Measurements from ENCODE around the gene UGT1A10. TPM values are rescaled to one million over a fixed set of nuclear protein-coding genes. Genes with fewer than 3 reads are reported as not detected.
"Not testable (repeated sequence)": the region's sequence is repeated elsewhere in the genome, so short reads cannot be mapped to it uniquely, and the experiment has no call there.

Gene UGT1A10
- total RNA-seq: not detected
- not detected for polyA plus RNA-seq
- long read RNA-seq, donor 1: 0 reads
- long read RNA-seq, donor 2: 0 reads
- long read RNA-seq, donor 3: 0 reads

DNA sequence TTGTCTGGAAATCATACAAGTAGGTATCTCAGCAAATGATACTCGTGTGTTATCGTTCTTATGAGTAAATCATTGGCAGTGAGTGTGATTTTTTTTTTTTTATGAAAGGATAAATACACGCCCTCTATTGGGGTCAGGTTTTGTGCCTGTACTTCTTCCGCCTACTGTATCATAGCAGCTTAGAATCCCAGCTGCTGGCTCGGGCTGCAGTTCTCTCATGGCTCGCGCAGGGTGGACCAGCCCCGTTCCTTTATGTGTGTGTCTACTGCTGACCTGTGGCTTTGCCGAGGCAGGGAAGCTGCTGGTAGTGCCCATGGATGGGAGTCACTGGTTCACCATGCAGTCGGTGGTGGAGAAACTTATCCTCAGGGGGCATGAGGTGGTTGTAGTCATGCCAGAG, at the start of gene UGT1A10:
UGT1A10 (plus strand) TSS at position 143 of the 400 bp plus-strand sequence; CDS start at position 218, 75 bp downstream.
- ATAC-seq; H3K4me3 ChIP-seq; H3K27ac ChIP-seq; H3K9me3 ChIP-seq; H3K27me3 ChIP-seq; intact Hi-C loops (cut with DNase I); H3K36me3 ChIP-seq; DNase-seq; H3K4me1 ChIP-seq: not testable (repeated sequence)
- 85 to 88% methylated on average over 10 of the region's 10 CpGs for WGBS, 2 donors

DNA sequence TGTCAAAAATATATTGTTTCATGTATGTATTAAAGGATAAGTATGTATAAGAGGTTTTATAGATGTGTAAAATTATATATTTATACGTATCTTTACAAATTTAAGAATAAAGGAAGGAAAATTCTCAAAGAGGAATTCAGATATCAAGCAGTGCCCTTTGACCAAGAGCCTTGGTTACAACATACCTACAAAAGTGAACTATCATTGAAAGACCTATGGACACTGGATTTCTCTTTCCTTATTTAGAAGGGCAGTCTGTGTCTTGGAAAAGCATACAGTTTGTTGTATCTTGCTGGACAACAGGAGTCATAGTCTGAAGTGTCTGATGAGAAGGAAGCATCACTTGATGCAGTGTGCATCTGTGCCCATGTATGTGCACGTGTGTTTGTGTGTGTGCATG, 47.8 kb upstream of the UGT1A10 start:
- H3K4me3 ChIP-seq: no peak overlapping the region
- peaks cover 0 to 50% (median 13%) of the 10 kb centered on the region in 7 donors for H3K27me3 ChIP-seq
- ATAC-seq (no peak), DNase-seq (no peak)
- 83 to 88% methylated on average over 2 of the region's 2 CpGs for WGBS, 2 donors
- no peak overlapping the region for H3K27ac ChIP-seq
- no peaks in the 10 kb centered on the region for H3K36me3 ChIP-seq
- H3K4me1 ChIP-seq: no peaks in the 10 kb centered on the region
- TF ChIP-seq, protein P1, sequence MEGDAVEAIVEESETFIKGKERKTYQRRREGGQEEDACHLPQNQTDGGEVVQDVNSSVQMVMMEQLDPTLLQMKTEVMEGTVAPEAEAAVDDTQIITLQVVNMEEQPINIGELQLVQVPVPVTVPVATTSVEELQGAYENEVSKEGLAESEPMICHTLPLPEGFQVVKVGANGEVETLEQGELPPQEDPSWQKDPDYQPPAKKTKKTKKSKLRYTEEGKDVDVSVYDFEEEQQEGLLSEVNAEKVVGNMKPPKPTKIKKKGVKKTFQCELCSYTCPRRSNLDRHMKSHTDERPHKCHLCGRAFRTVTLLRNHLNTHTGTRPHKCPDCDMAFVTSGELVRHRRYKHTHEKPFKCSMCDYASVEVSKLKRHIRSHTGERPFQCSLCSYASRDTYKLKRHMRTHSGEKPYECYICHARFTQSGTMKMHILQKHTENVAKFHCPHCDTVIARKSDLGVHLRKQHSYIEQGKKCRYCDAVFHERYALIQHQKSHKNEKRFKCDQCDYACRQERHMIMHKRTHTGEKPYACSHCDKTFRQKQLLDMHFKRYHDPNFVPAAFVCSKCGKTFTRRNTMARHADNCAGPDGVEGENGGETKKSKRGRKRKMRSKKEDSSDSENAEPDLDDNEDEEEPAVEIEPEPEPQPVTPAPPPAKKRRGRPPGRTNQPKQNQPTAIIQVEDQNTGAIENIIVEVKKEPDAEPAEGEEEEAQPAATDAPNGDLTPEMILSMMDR (IDR thresholded peaks at IDR 0.05): no peak
- no peaks in the 10 kb centered on the region for H3K9me3 ChIP-seq
- intact Hi-C loops (cut with DNase I): no loop called here

DNA sequence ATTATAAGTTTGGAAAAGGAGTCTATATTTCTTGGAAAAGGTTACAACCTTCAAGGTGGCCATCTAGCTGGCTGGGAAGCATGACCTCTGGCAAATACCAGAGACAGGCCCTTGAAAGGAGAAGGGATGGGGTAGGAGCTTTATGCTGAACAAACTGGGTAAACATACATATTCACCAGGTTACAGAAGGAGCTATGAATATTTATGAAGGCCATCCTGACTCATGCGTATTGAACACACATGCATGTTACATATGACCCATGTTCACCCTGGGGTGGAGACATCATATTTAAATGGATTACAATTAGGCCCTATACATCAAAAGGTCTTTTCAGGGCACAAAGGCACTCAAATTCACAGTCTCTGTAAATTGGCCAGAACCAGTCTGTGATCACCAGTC, 43.5 kb upstream of the UGT1A10 start:
- H3K27ac ChIP-seq; ATAC-seq; intact Hi-C loops (cut with DNase I); H3K4me1 ChIP-seq; DNase-seq; H3K9me3 ChIP-seq; H3K36me3 ChIP-seq; H3K4me3 ChIP-seq: not testable (repeated sequence)
- WGBS, 2 donors: 97 to 100% methylated on average over 1 of the region's 1 CpG
- peaks cover 0 to 27% (median 3%) of the 10 kb centered on the region in 7 donors for H3K27me3 ChIP-seq

DNA sequence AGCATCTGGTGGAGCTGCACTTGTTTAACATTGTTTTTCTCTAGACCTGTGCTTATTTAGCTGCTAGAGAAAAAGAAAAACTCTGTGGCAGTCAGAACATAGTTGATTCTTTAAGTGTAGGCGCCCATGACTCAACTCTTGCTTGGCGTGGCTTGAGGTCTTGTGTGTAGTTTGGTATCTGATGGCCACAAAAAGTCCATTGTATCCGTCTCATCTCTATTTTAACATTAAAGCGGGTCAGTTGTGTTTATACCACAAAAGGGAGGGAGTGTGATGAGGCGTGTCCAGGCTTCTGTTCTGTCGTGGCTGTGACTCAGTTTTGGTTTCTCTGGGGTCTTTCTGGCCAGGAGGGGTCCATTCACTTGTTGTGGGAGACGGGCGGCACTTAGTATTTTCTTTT, 43.0 kb upstream of the UGT1A10 start:
- H3K4me1 ChIP-seq: no peaks in the 10 kb centered on the region
- intact Hi-C loops (cut with DNase I): no loop called here
- H3K4me3 ChIP-seq: no peak overlapping the region
- H3K36me3 ChIP-seq: no peaks in the 10 kb centered on the region
- no peak overlapping the region for H3K27ac ChIP-seq
- peaks cover 0 to 27% (median 3%) of the 10 kb centered on the region in 7 donors for H3K27me3 ChIP-seq
- ATAC-seq (no peak), DNase-seq (no peak)
- 81 to 83% methylated on average over 8 of the region's 8 CpGs for WGBS, 2 donors
- no peaks in the 10 kb centered on the region for H3K9me3 ChIP-seq
- TF ChIP-seq, protein P1 (IDR thresholded peaks at IDR 0.05): no peak

DNA sequence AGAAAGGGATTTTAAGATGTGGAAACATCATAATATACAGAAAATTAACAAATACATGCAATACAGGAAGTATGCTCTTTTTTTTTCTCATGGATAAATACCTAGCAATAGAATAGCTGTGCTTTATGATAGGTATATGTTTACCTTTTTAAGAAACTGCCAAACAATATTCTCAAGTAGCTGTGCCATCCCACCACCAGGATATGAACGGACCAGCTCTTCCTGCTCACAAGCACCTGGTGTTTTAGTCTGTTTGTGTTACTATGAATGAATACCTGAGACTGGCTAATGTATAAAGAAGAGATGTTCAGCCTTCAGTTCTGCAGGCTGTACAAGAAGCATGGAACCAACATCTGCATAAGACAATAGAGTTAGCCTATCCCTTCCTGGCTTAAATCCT, 38.7 kb upstream of the UGT1A10 start:
- H3K4me1 ChIP-seq: no peaks in the 10 kb centered on the region
- peaks cover 0 to 16% (median 7%) of the 10 kb centered on the region in 7 donors for H3K27me3 ChIP-seq
- ATAC-seq (no peak), DNase-seq (no peak)
- H3K36me3 ChIP-seq: no peaks in the 10 kb centered on the region
- intact Hi-C loops (cut with DNase I): no loop called here
- TF ChIP-seq, protein P1 (IDR thresholded peaks at IDR 0.05): no peak
- no peak overlapping the region for H3K4me3 ChIP-seq
- WGBS, 2 donors: 52 to 67% methylated on average over 1 of the region's 1 CpG
- H3K9me3 ChIP-seq: no peaks in the 10 kb centered on the region
- H3K27ac ChIP-seq: no peak overlapping the region
